ENCODE measurements around the gene RAB19.

The RAB19 gene

DNA sequence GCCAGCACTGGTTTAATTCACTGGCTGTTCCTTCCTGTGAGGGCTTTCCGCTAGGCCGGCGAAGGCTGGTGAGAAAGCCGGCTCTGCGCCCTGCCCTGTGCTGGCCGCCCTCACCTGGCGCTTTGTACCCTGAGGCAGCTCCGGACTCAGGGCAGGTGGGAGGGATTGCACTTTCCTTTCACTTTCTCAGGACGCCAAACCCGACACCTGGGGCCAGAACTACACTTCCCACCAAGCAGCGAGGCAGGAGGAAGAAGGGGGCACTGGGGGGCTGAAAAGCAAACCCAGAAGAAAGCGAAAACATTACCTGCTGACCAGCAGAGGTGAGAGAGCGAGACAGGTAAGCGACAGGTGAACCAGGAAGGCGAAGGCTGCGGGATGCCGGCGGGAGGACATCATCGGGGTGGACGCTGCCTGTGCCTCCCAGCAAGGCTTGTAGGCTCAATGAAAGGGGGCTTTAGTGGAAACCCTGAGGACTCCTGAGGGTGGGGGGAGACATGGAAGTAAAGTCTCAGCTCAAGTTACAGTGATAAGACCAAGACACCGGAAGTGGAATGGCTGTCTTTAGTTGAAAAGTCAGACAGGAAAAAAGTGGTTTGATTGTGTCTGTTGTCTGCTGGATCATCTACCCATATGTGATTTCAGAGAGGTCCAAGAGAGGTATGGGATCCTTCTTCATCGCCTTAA lies at the start of gene RAB19:
TSS of gene RAB19 (plus strand) at position 181 of the 687 bp plus-strand sequence. CDS start 3,589 bp downstream, outside the sequence.
- DNase-seq: peak; percentile 45

GRCh38 chr7:140358024-140358411 lies 45.8 kb upstream of the RAB19 start:
- DNase-seq: no peak

GRCh38 chr7:140358412-140359051 lies 45.3 kb upstream of the RAB19 start:
- peak; percentile 6 for DNase-seq

- DNase-seq: no peak
Measured at GRCh38 chr7:140360697-140361229, 43.1 kb upstream of the RAB19 start.

- DNase-seq: no peak
Measured at GRCh38 chr7:140364819-140365218, 39.0 kb upstream of the RAB19 start.

- no peak for DNase-seq
Measured at GRCh38 chr7:140367528-140367927, 36.3 kb upstream of the RAB19 start.

- DNase-seq: no peak
Measured at GRCh38 chr7:140369294-140369693, 34.6 kb upstream of the RAB19 start.

- DNase-seq: no peak
Measured at GRCh38 chr7:140375323-140375722, 28.5 kb upstream of the RAB19 start.

- peak; percentile 16 for DNase-seq
Measured at GRCh38 chr7:140375892-140376730, 27.7 kb upstream of the RAB19 start.

GRCh38 chr7:140383954-140384713 lies 19.7 kb upstream of the RAB19 start:
- no peak for DNase-seq

DNA sequence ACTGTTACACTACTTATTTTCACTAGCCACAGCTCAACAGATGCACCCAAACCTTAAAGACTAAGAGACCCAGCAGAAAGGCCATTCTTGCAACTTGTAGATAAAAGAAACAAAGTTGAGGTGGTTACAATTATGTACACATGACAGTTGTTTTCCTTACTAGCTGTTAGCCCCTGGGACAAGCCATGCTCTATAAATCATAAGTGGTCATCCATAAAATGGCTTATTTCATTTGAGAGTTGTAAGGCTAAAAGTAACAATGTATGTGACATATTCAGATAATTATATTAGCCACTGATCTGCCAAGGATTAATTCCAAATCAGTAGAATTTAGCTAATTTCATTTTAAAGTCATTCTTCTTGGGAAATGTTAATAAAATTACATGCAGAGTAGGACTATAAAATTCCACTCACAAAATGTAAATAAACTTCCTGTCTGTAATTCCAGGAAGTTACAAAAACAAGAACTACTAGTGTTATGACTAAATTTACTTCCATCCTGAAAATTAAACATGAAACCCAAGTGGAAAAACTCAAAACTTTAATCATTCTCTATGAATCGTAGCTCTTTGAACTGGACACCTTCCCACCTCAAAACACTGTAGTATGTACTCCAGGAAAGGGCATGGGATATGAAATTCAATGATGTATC lies 18.8 kb upstream of the RAB19 start:
- DNase-seq: no peak

- no peak for DNase-seq
Measured at GRCh38 chr7:140389445-140389844, 14.4 kb upstream of the RAB19 start.

DNA sequence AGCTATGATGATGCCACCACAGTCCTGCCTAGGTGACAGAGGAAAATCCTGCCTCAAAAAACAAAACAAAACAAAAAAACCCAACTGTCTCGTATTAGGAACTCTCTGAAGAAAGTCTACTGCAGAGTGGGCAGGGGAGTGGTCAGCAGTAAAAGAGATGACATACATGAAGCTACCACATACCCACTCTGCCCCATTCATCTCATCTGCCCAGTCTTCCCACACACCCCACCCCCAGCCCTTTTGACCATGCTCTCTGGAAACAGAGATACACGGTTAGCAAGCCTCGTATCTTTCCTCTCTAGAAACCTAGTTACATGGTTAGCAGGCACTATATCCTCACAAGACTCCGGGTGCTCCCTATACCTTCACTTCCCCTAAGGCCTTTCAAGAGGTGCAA lies 13.8 kb upstream of the RAB19 start:
- DNase-seq: no peak

- DNase-seq: no peak
Measured at GRCh38 chr7:140390466-140391190, 13.2 kb upstream of the RAB19 start.

DNA sequence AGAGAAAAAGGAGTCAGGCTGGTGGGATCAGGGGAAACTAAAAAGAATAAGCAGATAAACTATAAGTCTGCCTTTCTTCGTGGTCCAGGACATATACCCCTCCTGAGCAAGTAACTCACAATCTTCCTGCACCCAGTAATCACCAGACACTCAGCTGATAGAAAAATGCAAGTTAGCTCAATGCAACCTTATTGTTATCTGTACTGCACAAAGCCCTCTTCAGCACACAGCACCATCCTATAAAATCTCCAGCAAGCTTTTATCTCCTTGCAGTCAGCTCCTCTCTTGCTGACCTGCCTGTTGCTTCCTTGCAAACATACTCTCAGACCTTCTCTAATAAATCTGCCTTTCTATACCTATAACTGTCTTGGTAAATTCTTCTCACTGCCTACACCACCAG lies 12.2 kb upstream of the RAB19 start:
- DNase-seq: no peak

GRCh38 chr7:140393756-140394306 lies 10.0 kb upstream of the RAB19 start:
- DNase-seq: no peak

DNA sequence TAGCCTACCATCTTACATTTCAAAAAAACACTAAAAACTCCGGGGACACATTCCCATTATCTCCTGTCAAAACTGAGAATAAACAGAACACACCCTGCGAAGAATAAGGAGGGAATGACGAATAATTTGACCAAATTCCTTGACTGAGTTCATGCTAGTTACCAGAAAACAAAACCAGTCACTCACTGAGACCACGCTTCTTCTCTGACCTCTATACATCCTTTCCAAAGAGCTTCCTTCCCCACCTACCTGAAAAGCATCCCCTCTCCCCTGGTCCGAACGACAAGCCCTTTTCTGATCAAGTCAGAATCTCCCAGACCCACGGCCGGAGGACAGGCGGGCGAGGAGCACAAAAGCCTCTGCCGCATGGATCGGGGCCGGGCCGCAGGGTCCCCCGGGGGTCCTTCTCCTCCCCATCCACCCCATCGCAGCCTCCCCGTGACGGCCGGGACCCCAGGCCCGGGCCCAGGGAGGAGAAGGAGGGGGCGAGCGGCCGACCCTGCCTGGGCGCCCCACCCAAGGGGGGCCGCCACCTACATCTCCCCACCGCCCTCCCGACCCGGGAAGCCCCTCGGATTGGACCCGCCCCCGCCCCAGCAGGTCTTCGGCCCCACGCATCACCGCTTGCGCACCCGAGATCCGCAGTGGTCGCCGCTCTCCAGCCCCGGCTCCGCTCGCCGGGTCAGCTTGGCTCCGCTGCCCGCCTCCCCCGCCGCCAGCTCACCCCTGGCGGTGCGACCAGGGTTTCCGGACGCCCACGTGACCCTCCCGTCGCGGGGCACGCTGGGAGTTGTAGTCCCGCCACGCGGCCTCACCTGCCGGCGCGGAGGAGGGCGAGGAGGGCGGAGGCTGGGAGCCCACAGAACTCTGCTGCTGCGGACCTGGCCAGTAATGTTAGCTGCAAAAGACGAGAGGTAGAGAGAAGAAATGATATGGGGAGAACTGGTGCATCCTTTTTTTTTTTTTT lies 5.8 kb upstream of the RAB19 start, which contains the start of gene SLC37A3:
TSS of gene SLC37A3 (minus strand) at position 747 of the 967 bp plus-strand sequence. CDS start 16,004 bp downstream, outside the sequence.
- peak; percentile 91 for DNase-seq

DNA sequence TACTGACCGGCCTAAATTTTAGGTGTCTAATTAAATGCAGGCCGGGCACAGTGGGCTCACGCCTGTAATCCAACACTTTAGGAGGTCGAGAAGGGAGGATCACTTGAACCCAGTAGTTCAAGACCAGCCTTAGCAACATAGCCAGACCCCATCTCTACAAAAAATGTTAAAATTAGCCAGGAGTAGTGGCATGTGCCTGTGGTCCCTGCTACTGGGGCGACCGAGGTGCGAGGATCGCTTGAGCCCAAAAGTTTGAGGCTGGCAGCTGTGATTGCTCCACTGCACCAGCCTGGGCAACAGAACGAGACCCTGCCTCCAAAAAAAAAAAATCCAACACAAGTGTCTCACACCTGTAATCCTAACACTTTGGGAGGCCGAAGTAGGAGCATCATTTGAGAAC lies 5.0 kb upstream of the RAB19 start:
- no peak for DNase-seq

- no peak for DNase-seq
Measured at GRCh38 chr7:140400381-140400780, 3.5 kb upstream of the RAB19 start.

All from stimulated activated CD4-positive, alpha-beta T cell treated with anti-CD3 and anti-CD28 coated beads, Interleukin-4, amount 100 ng/mL, for 1 hour (primary cell).